Osteoblast (primary cell): Measurements from ENCODE around the gene OR10G8. TPM values are rescaled to one million over a fixed set of nuclear protein-coding genes. Genes with fewer than 3 reads are reported as not detected.
A peak's percentile ranks its signal among the peaks of the same experiment; 100 is the strongest.

Experiments used
- DNase-seq: peaks from one replicate; pipeline ENCODE4 v3.0.0; 2011; ENCODE audit warnings: low spot score, mixed read lengths; ENCODE audit not compliant: insufficient read length; ENCODE audit errors: missing footprints
- H2AFZ ChIP-seq: 2 replicates; pipeline ENCODE4 v1.6.0; 2011; ENCODE audit warnings: mild to moderate bottlenecking, low read length
- H3K27ac ChIP-seq: 2 replicates; pipeline ENCODE4 v1.5.1; 2011; ENCODE audit warnings: mild to moderate bottlenecking, low read depth, low read length, moderate library complexity
- H3K27me3 ChIP-seq: 2 replicates; pipeline ENCODE4 v1.6.0; 2012; ENCODE audit warnings: mild to moderate bottlenecking, control low read depth, inconsistent platforms, low read length, moderate library complexity; ENCODE audit not compliant: insufficient read depth
- H3K36me3 ChIP-seq: 2 replicates; pipeline ENCODE4 v1.5.1; 2011; ENCODE audit warnings: mild to moderate bottlenecking, low read length, control low read depth, moderate library complexity; ENCODE audit not compliant: insufficient read depth
- H3K4me1 ChIP-seq: 2 replicates; pipeline ENCODE4 v1.5.1; 2011; ENCODE audit warnings: mild to moderate bottlenecking, low read length, control low read depth, moderate library complexity; ENCODE audit not compliant: insufficient read depth
- H3K4me2 ChIP-seq: 2 replicates; pipeline ENCODE4 v1.6.0; 2011; ENCODE audit warnings: mild to moderate bottlenecking, low read length; ENCODE audit not compliant: insufficient read depth
- H3K4me3 ChIP-seq: fragments of 200-600 bp; sonication (generic); 3 replicates; pipeline ENCODE4 v1.5.1; 2012; ENCODE audit warnings: mild to moderate bottlenecking, low read length, inconsistent platforms; ENCODE audit not compliant: insufficient read depth
- H3K79me2 ChIP-seq: 2 replicates; pipeline ENCODE4 v1.6.0; 2012; ENCODE audit warnings: mild to moderate bottlenecking, low read length, control low read depth, inconsistent platforms; ENCODE audit not compliant: insufficient read depth
- H3K9me3 ChIP-seq: 2 replicates; pipeline ENCODE4 v1.5.1; 2011; ENCODE audit warnings: low read depth, low read length, control low read depth
- H4K20me1 ChIP-seq: 2 replicates; pipeline ENCODE4 v1.6.0; 2012; ENCODE audit warnings: mild to moderate bottlenecking, low read length, control low read depth; ENCODE audit not compliant: insufficient read depth
- CTCF ChIP-seq: IDR thresholded peaks from 2 replicates; pipeline ENCODE4 v1.5.1; 2011; ENCODE audit warnings: mild to moderate bottlenecking, low read depth, low read length, moderate library complexity; ENCODE audit errors: extremely low read depth
- total RNA-seq: library from RNA; depleted of rRNA; stranded (reverse); fragments of >200 nt; gene quantifications from 2 replicates; pipeline ENCODE4 v1.2.3, GENCODE V29; 2012

The OR10G8 gene
- total RNA-seq, 1 donor: not detected

- H4K20me1 ChIP-seq: no peaks in the 10 kb centered on the region
- TF ChIP-seq CTCF: no peak
- no peaks in the 10 kb centered on the region for H3K9me3 ChIP-seq
- no peaks in the 10 kb centered on the region for H3K4me1 ChIP-seq
- no peak for DNase-seq
- H3K4me2 ChIP-seq: no peak overlapping the region
- no peaks in the 10 kb centered on the region for H3K79me2 ChIP-seq
- no peak overlapping the region for H3K27ac ChIP-seq
- no peak overlapping the region for H2AFZ ChIP-seq
- H3K36me3 ChIP-seq: no peaks in the 10 kb centered on the region
- no peak overlapping the region for H3K4me3 ChIP-seq
- peaks cover 6% of the 10 kb centered on the region for H3K27me3 ChIP-seq
These were observed 45.5 kb downstream of the OR10G8 start for GRCh38 chr11:124072147-124072546.

- no peaks in the 10 kb centered on the region for H3K79me2 ChIP-seq
- H2AFZ ChIP-seq: no peak overlapping the region
- H3K9me3 ChIP-seq: no peaks in the 10 kb centered on the region
- H3K4me1 ChIP-seq: no peaks in the 10 kb centered on the region
- H3K27ac ChIP-seq: no peak overlapping the region
- no peaks in the 10 kb centered on the region for H3K36me3 ChIP-seq
- H4K20me1 ChIP-seq: no peaks in the 10 kb centered on the region
- H3K27me3 ChIP-seq: peaks cover 8% of the 10 kb centered on the region
- no peak overlapping the region for H3K4me3 ChIP-seq
- DNase-seq: no peak
- no peak overlapping the region for H3K4me2 ChIP-seq
- no peak for TF ChIP-seq CTCF
These were observed 48.0 kb downstream of the OR10G8 start for GRCh38 chr11:124074554-124074953.

- no peak for DNase-seq
- no peak for TF ChIP-seq CTCF
- H3K36me3 ChIP-seq: no peaks in the 10 kb centered on the region
- H3K4me2 ChIP-seq: no peak overlapping the region
- H4K20me1 ChIP-seq: no peaks in the 10 kb centered on the region
- no peak overlapping the region for H3K4me3 ChIP-seq
- no peaks in the 10 kb centered on the region for H3K9me3 ChIP-seq
- no peaks in the 10 kb centered on the region for H3K4me1 ChIP-seq
- no peak overlapping the region for H3K27ac ChIP-seq
- no peak overlapping the region for H2AFZ ChIP-seq
- H3K27me3 ChIP-seq: peaks cover 8% of the 10 kb centered on the region
- H3K79me2 ChIP-seq: no peaks in the 10 kb centered on the region
These were observed 48.9 kb downstream of the OR10G8 start for GRCh38 chr11:124075492-124075840.

GRCh38 chr11:124075841-124076651 is 49.4 kb downstream of the OR10G8 start:
- Histone ChIP-seq H3K4me3 (peak overlapping the region; percentile 66), H3K27ac (no peak overlapping the region), H3K4me2 (peak overlapping the region; percentile 78), H3K27me3 (peaks cover 8% of the 10 kb centered on the region), H3K36me3 (no peaks in the 10 kb centered on the region), H2AFZ (peak overlapping the region; percentile 80), H3K9me3 (no peaks in the 10 kb centered on the region), H4K20me1 (no peaks in the 10 kb centered on the region), H3K79me2 (no peaks in the 10 kb centered on the region), H3K4me1 (no peaks in the 10 kb centered on the region)
- no peak for TF ChIP-seq CTCF
- DNase-seq: peak; percentile 61
